HCT116 (cell line): ENCODE measurements around the gene AMOT. TPM values are rescaled to one million over a fixed set of nuclear protein-coding genes. Genes with fewer than 3 reads are reported as not detected.

Experiments used
- ATAC-seq: fragments of 200-7000 bp; cut with Tn5 transposase; 2 replicates; pipeline ENCODE4 v1.9.1; 2020; ENCODE audit warnings: mild to moderate bottlenecking, moderate library complexity
- BruUV-seq: library from RNA; stranded (reverse); fragments of 400-500 nt; replicated peaks from 2 replicates; lab custom pipeline; 2021; lab: Mats Ljungman, UMichigan
- CTCF ChIA-PET: fragments of 300-600 bp; sonication (Branson Sonifier 250); formaldehyde crosslinking; loops from one replicate; lab custom pipeline; 2021; ENCODE audit warnings: antibody characterized with exemption; lab: Charles Lee
- POLR2A ChIA-PET: fragments of 300-600, 350-600 bp; sonication (Branson Sonifier 250); formaldehyde crosslinking; loops from one replicate; lab custom pipeline; 2021; ENCODE audit warnings: antibody characterized with exemption; lab: Charles Lee
- RAD21 ChIA-PET, 2 experiments: fragments of 300-600 bp; sonication (Branson Sonifier 250); formaldehyde crosslinking; loops; one replicate each; lab custom pipeline; 2023; ENCODE audit warnings: low total read pairs in 2 of 2; ENCODE audit not compliant: uncharacterized antibody in 2 of 2, unreplicated experiment in 2 of 2, low non-redundant PET in 1 of 2; lab: Charles Lee
- DNase-seq: peaks from one replicate; pipeline ENCODE4 v3.0.0-alpha.2; 2010; ENCODE audit warnings: low read depth, low spot score
- H2AFZ ChIP-seq: fragments of 200-600 bp; shearing (Covaris generic), sonication (generic); 2 replicates; pipeline ENCODE4 v1.6.1; 2017; ENCODE audit warnings: low read depth, mixed run types, mixed read lengths, antibody characterized with exemption, low read length; ENCODE audit not compliant: poor library complexity, severe bottlenecking
- H3K27ac ChIP-seq: 2 replicates; pipeline ENCODE4 v1.5.1; 2012; ENCODE audit warnings: low read depth, low read length
- H3K27me3 ChIP-seq: fragments of 200-600 bp; sonication (generic); 2 replicates; pipeline ENCODE4 v1.6.1; 2016; ENCODE audit warnings: mixed run types, low read length, mixed read lengths; ENCODE audit not compliant: insufficient read depth
- H3K36me3 ChIP-seq, 2 experiments: fragments of 200-500 bp in 1 of 2; fragments of 200-600 bp in 1 of 2; sonication (Bioruptor generic) in 1 of 2; sonication (generic) in 1 of 2; 2 replicates each; pipeline versions ENCODE4 v1.5.1 to v1.6.1; 2014 to 2016; ENCODE audit warnings: low read length in 2 of 2, inconsistent platforms in 1 of 2, mixed read lengths in 1 of 2, mixed run types in 1 of 2; ENCODE audit not compliant: insufficient read depth in 2 of 2, control insufficient read depth in 1 of 2
- H3K4me1 ChIP-seq, 2 experiments: fragments of 200-600 bp in 1 of 2; sonication (generic) in 1 of 2; 2 replicates each; pipeline versions ENCODE4 v1.5.1 to v1.6.1; 2012 to 2017; ENCODE audit warnings: low read length in 2 of 2, inconsistent platforms in 1 of 2, mild to moderate bottlenecking in 1 of 2, mixed read lengths in 1 of 2, mixed run types in 1 of 2, moderate library complexity in 1 of 2; ENCODE audit not compliant: insufficient read depth in 2 of 2, control insufficient read depth in 1 of 2
- H3K4me2 ChIP-seq: fragments of 200-600 bp; sonication (generic); 2 replicates; pipeline ENCODE4 v1.6.1; 2017; ENCODE audit warnings: mixed run types, low read length, mixed read lengths
- H3K4me3 ChIP-seq, 2 experiments: fragments of 200-600 bp in 1 of 2; sonication (generic) in 1 of 2; replicated peaks in 1 of 2; 2 replicates each; pipeline ENCODE4 v1.5.1; 2011 to 2016; ENCODE audit warnings: low read length in 2 of 2, control low read depth in 1 of 2, low read depth in 1 of 2, mild to moderate bottlenecking in 1 of 2, mixed read lengths in 1 of 2, mixed run types in 1 of 2
- H3K79me2 ChIP-seq: fragments of 200-600 bp; sonication (generic); 2 replicates; pipeline ENCODE4 v1.6.1; 2017; ENCODE audit warnings: mild to moderate bottlenecking, mixed run types, low read length, moderate library complexity, mixed read lengths; ENCODE audit not compliant: insufficient read depth
- H3K9ac ChIP-seq: fragments of 200-600 bp; sonication (generic); 2 replicates; pipeline ENCODE4 v1.6.1; 2016; ENCODE audit warnings: low read length, mixed read lengths
- H3K9me2 ChIP-seq: fragments of 200-600 bp; sonication (generic), shearing (Covaris generic); 2 replicates; pipeline ENCODE4 v1.6.1; 2017; ENCODE audit warnings: mixed run types, mild to moderate bottlenecking, moderate library complexity; ENCODE audit not compliant: insufficient read depth
- H3K9me3 ChIP-seq, 2 experiments: fragments of 200-500 bp in 1 of 2; fragments of 200-600 bp in 1 of 2; sonication (Bioruptor generic) in 1 of 2; sonication (generic) in 1 of 2; 2 replicates each; pipeline ENCODE4 v1.6.1; 2014 to 2017; ENCODE audit warnings: low read length in 2 of 2, mixed read lengths in 2 of 2, inconsistent platforms in 1 of 2, low read depth in 1 of 2, mild to moderate bottlenecking in 1 of 2, mixed run types in 1 of 2, moderate library complexity in 1 of 2; ENCODE audit not compliant: control insufficient read depth in 1 of 2, insufficient read depth in 1 of 2
- H4K20me1 ChIP-seq: fragments of 200-600 bp; sonication (generic), shearing (Covaris generic); 2 replicates; pipeline ENCODE4 v1.6.1; 2017; ENCODE audit warnings: mixed run types, mild to moderate bottlenecking, moderate library complexity; ENCODE audit not compliant: insufficient read depth
- YY1 ChIP-seq: IDR thresholded peaks from 2 replicates; pipeline ENCODE4 v1.6.1; 2011; ENCODE audit warnings: low read length, low read depth, moderate library complexity, mild to moderate bottlenecking; ENCODE audit not compliant: insufficient replicate concordance; ENCODE audit errors: extremely low read depth
- ZFX ChIP-seq: fragments of 450-650 bp; IDR thresholded peaks from 2 replicates; pipeline ENCODE4 v1.6.1; 2017
- intact Hi-C: fragments of 100-400 bp; cut with micrococcal nuclease; formaldehyde crosslinking; loops from 2 replicates; pipeline ENCODE4 v1.10.0; 2022
- total RNA-seq: library from RNA; stranded (reverse); gene quantifications from one replicate; pipeline ENCODE4 v1.2.1, GENCODE V29; 2021; ENCODE audit not compliant: unreplicated experiment
- TF ChIP-seq, protein P1 (sequence below): IDR thresholded peaks from 2 replicates; pipeline ENCODE4 v1.6.1; 2012; ENCODE audit warnings: low read depth
- TF ChIP-seq, protein P2 (sequence below): IDR thresholded peaks from 2 replicates; pipeline ENCODE4 v1.6.1; 2012

AMOT gene
- total RNA-seq, 1 experiment from 2014 or later = 7.7 TPM

DNA sequence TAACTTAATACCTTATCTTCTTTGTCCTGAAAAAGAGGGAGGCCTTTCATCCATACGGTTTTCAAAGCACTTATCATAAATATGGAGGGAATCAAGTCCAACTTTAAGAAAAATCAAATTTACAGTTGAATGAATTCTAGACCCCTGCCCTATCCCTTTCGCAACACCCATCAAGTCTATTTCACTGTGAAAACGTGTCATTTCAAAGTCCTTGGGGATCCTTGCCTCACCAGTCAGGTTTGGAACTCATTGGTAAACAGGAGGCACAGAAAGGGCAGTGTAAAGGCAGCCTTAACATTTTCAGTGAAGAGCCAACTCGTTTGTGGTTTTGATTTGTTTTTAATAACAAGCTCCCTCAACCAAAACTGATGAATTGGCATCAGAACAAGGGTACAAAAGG is 66.5 kb downstream of the AMOT start (continued):
- TF ChIP-seq, protein P1, sequence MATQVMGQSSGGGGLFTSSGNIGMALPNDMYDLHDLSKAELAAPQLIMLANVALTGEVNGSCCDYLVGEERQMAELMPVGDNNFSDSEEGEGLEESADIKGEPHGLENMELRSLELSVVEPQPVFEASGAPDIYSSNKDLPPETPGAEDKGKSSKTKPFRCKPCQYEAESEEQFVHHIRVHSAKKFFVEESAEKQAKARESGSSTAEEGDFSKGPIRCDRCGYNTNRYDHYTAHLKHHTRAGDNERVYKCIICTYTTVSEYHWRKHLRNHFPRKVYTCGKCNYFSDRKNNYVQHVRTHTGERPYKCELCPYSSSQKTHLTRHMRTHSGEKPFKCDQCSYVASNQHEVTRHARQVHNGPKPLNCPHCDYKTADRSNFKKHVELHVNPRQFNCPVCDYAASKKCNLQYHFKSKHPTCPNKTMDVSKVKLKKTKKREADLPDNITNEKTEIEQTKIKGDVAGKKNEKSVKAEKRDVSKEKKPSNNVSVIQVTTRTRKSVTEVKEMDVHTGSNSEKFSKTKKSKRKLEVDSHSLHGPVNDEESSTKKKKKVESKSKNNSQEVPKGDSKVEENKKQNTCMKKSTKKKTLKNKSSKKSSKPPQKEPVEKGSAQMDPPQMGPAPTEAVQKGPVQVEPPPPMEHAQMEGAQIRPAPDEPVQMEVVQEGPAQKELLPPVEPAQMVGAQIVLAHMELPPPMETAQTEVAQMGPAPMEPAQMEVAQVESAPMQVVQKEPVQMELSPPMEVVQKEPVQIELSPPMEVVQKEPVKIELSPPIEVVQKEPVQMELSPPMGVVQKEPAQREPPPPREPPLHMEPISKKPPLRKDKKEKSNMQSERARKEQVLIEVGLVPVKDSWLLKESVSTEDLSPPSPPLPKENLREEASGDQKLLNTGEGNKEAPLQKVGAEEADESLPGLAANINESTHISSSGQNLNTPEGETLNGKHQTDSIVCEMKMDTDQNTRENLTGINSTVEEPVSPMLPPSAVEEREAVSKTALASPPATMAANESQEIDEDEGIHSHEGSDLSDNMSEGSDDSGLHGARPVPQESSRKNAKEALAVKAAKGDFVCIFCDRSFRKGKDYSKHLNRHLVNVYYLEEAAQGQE = no peak
- TF ChIP-seq, protein P2, sequence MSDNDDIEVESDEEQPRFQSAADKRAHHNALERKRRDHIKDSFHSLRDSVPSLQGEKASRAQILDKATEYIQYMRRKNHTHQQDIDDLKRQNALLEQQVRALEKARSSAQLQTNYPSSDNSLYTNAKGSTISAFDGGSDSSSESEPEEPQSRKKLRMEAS = no peak
- TF ChIP-seq ZFX = no peak

DNA sequence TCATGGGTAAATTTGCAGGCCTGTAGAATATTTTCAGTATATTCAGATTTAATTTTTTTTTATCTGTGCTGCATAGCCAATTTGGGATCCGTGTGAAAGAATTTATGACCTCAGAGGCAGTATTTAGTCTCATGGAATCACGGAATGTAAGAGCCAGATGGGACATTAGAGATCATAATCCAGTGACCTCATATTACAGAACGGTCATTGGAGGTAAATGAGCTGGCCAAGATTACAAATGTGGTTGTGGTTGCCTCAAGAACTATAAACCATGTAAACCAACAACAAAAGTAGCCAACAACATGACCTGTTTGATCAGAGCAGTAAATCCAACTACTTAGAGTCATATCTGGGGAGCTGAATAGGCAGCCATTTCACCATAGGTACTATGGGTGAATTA is 71.6 kb downstream of the AMOT start:
- Histone ChIP-seq H3K79me2 (no peaks in the 10 kb centered on the region), H2AFZ (no peak overlapping the region), H3K9me2 (no peaks in the 10 kb centered on the region), H3K27ac (no peak overlapping the region), H3K9ac (no peak overlapping the region), H3K4me2 (no peak overlapping the region), H3K4me1 (no peaks in the 10 kb centered on the region), H3K9me3 (no peaks in the 10 kb centered on the region), H3K4me3 (no peak overlapping the region), H3K27me3 (no peaks in the 10 kb centered on the region), H3K36me3 (no peaks in the 10 kb centered on the region), H4K20me1 (no peaks in the 10 kb centered on the region)
- CTCF ChIA-PET = no interaction called here
- no TSS peak for BruUV-seq
- ATAC-seq (no peak), DNase-seq (no peak)
- no peak for TF ChIP-seq YY1
- RAD21 ChIA-PET = no interaction called here
- POLR2A ChIA-PET = no interaction called here
- intact Hi-C loops = no loop called here
